NK-92 (cell line): ENCODE measurements around the gene SEC61A2.
"Not testable (repeated sequence)": the region's sequence is repeated elsewhere in the genome, so short reads cannot be mapped to it uniquely, and the experiment has no call there.

ENCODE experiments used
- DNase-seq: peaks from one replicate; lab custom pipeline; 2025; ENCODE audit not compliant: unreplicated experiment; lab: John Stamatoyannopoulos, UW

SEC61A2 gene

DNA sequence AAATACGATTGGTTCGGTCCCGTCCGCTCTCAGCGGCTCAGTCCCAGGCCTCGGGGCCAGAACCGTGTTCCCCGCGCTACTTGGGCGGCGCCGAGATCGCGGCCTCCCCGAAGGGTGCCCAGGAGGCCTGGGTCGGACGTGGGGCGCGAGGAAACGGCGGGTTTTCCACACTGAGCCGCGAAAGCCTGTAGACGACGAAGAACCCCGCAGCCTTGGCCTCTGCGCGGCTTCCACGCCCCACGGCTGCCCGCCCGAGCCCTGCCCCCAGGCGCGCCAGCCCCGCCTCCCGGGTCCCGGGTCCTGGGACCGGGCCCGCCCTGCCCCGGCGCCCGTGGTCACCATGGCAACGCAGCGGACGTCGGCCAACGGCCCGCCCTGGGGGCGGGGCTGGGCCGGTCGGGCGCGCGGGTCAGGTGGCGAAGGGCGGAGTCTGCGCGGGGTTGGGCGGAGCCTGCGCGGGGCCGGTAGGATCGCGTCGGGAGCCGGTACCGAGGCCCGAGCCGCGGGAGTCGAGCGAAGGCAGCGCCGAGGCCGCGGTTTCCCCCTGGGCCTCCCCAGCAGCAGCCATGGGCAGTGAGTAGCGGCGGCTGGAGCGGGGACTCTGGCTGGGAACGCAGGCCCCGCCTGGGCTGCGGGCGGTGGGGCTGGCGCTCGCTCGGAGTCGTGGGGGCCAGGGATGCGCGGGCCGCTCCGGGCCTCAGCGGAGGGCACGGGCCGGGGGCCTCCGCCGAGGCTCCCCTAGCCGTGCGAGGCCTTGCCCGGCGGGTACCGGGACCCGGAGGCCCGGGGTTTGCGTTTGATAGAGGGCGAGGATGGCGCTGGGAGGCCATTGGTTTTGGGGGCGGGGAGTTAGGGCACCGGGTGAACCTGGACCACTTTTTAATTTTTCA, at the start of gene SEC61A2:
SEC61A2 (plus strand) TSS at position 456 of the 890 bp plus-strand sequence; CDS start at position 567, 111 bp downstream.
- DNase-seq, result peak; percentile 75

DNA sequence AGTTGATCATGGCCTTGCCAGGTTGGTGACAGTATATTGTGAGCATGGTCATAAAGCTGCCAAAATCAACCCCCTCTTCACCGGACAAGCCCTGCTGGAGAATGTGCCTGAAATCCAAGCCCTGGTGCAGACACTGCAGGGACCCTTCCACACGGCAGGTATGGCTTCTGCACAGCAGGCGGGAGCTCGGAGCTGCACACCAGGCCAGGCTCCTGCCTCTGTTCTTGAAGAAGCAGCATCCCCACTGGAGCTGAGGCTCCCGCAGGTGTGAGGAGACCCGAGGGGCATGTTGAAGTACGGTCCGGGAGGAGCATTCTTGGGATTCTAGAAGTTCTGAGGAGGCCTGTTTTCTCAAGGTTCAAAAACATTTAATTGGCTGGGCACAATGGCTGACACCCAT, 48.0 kb upstream of the SEC61A2 start:
- no peak for DNase-seq

DNA sequence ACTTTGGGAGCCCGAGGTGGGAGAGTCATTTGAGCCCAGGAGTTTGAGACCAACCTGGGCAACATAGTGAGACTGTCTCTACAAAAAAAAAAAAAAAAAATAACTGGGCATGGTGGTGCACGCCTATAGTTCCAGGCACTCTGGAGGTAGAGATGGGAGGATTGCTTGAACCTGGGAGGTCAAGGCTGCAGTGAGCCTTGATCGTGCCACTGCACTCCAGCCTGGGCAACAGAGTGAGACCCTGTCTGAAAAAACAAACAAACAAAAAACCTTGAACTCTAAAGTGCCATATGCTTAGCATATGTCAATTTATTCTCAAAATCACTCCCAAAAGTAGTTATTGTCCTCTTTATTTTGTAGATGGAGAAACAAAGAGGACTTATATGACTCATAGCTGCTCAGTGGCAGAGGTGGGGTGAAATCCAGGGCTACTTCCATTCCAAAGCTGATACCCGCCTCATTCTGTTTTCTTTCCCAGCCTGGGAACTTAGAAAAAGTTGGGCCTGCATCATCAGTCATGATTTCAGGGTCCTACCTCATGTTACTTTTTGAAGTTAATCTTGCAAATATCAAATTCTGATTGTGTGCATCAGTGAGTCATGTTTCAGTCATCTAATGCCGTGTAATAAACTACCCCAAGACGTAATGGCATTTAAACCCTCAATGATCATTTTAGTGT, 47.5 kb upstream of the SEC61A2 start:
- DNase-seq, result no peak

DNA sequence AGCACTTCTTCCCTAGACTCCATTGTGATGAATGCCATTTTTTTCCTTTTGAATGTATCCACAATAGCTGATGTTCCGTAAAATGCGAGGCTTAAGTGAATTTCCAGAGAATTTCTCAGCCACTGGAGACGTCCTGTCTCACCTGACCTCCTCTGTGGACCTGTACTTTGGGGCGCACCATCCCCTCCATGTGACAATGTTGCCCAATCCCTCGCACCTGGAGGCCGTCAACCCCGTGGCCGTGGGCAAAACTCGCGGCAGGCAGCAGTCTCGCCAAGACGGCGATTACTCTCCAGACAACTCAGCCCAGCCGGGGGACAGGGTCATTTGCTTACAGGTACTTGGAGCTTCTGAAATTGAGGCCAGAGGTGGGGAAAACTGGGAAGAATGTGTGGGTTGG, 40.6 kb upstream of the SEC61A2 start:
- DNase-seq, result no peak

DNA sequence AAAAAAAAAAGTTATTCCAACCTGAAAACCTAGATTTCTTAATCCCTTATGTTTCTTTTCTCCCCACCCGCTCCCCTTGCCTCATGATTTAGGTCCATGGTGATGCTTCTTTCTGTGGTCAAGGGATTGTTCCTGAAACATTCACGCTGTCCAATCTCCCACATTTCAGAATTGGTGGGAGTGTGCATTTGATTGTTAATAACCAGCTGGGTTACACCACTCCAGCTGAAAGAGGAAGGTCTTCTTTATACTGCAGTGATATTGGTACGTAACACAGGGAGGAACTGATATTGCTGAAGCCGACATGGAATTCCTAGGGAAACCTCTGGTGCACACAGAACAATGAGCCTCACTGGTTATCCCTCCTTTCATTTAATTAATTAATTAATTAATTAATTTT, 38.1 kb upstream of the SEC61A2 start:
- no peak for DNase-seq

DNA sequence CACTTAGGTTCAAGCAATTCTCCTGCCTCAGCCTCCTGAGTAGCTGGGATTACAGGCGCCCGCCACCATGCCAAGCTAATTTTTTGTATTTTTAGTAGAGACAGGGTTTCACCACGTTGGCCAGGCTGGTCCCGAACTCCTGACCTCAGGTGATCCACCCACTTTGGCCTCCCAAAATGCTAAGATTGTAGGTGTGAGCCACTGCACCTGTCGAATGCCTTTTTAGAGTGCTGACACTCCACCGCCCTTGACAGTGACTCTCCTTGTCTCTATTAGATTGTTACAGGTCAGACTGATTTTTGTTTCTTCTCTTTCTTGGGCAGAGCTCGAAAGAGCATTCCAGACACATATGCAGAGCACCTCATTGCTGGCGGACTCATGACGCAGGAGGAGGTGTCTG, 32.1 kb upstream of the SEC61A2 start:
- not testable (repeated sequence) for DNase-seq

DNA sequence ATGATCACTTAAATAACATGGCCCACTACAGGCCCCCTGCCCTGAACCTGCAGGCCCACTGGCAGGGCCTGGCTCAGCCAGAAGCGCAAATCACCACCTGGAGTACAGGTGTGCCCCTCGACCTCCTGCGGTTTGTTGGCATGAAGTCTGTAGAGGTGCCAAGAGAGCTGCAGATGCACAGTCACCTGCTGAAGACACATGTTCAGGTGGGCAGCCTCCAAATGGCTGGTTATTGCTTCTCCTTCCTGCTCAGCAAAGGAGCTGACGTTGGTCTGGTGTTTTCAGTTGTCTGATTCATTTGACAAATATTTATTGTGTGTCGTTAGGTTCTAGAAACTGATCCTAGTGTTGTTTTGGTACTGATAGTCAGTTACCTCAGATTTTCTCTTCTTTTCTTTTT, 31.7 kb upstream of the SEC61A2 start:
- no peak for DNase-seq

DNA sequence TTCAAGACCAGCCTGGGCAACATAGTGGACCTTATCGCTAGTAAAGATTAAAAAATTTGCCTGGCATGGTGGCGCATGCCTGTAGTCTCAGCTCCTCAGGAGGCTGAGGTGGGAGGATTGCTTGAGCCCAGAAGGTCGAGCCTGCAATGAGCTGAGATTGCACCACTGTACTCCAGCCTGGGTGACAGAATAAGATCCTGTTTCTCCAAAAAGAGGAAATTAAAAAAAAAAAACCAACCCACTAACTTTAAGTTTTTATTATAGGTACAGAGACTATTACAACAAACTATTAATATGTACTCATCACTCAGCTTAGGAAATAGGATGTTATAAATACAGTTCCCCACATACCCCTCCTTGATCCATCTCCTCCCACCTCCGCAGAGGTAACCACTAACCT, 30.5 kb upstream of the SEC61A2 start:
- DNase-seq, result no peak

DNA sequence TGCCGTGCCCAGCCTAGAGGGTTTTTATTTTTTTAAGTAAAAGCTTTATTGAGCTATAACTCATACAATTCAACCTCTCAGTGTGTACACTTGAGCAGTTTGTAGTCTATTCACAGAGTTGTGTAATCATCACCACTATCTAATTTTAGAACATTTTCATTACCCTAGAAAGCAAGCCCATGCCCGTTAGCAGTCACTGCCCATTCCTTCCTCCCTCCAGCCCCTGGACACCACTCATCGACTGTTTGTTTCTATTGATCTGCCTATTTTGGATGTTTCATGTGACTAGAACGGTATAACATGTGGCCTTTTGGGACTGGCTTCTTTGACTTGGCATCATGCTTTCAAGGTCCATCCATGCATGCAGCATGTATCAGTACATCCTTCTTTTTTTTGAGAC, 25.7 kb upstream of the SEC61A2 start:
- no peak for DNase-seq

DNA sequence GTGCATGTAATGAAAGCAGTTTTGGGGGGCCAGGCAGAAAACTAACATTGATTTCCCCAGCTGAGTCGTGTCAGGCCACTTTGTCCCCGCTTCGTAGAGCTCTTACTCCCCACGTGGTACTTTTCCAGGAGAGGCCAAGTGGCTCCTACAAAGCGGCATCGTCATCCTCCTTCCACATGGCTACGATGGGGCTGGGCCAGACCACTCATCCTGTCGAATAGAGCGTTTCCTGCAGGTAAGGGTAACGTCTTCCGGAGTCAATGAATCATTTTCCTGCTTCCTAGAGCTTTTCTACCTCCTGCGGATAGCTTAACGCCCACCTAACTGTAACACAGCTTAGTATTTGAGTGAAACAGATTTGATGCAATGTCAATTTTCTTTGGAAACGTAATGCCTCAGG, 21.7 kb upstream of the SEC61A2 start:
- no peak for DNase-seq

DNA sequence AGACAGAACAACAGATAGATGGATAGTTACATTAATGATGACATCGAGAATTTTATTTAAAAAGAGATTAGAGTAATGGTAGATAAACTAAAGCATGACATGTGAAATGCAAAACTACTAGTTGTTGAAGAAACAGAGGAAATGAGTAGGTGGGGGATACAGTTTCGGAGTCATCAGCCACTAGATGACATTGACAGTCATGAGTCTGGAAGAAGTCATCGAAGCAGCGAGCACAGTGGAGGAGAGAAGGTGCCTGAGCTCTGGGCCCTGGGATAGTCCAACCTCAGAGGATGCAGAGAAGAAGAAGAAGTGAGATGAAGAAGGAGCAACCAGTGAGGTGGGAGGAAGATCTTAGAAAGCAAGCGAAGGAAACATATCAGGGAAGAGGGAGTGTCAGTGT, 20.2 kb upstream of the SEC61A2 start:
- DNase-seq, result no peak

DNA sequence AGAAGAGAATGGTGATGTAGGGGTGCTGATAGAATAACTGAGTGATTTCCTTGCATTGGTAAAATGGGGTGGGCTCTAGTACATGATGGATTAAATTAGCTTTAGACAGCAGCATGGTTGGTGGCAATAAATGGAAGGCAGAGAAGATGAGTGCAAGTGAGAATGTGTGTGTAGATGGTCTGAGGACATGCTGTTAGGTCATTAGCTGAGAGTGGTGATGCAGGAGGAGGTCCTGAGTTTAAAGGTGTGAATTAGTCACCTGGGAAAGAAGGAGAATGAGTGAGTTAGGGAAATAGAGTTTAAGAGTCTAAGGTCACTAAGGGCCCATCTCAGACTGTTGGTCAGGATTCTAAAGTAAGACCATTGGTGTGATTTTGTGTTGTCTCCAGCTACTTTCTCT, 17.9 kb upstream of the SEC61A2 start:
- DNase-seq, result no peak

DNA sequence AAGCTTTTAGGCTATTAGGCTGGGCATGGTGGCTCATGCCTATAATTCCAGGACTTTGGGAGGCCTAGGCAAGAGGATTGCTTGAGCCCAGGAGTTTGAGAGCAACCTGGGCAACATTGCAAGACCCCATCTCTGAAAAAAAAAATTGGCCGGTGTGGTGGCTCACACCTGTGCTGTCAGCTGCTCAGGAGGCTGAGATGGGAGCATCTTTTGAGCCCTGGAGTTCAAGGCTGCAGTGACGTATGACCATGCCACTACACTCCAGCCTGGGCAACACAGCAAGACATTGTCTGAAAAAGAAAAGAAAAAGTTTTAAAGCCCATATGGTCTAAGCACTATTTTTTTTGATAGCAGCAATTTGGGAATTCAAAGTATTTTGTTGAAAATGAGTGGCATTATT, 15.8 kb upstream of the SEC61A2 start:
- DNase-seq, result no peak

DNA sequence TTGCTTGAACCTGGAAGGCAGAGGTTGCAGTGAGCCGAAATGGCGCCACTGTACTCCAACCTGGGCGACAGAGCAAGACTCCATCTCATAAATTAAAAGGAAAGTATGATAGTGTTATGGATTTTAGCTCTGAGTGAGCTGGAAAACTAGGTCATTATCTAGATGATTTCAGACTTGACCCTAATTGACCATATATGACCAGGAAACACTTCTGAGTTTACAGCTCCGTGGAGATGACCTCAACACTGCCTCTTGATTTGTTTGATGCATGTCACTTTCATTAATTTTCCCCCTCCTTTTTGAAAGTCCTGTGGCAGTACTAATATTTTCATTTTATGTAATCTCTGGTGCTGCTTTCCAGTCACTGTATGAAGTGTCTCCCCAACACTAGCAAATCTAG, 7.8 kb upstream of the SEC61A2 start:
- DNase-seq, result no peak

DNA sequence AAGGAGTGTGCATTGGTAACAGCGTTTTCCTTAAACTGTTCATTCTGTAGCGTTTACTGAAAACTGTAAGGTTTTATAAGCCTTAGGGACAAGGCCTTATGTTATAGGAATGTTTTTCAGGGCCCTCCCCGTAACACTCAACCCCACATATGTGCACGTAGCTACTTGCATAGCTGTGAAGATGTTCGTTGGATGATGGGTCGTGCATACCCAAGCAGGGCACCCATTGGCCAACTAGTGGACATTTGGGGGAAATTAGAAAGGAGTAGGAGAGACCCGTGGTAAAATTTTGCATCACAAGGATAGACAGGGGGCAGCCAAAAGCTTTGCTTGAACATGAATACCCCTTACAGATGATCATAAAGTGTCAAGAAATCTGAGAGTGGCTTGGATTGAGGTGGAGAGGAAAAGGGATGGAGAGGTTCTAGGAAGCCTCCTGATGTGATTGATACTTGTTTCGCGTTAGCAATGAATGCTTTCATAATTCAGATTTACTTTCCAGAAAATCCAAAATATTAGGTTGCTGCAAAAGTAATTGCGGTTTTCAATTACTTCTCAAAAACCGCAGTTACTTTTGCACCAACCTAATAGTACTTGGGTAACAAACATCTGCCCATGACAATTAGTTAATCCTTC, 878 bp downstream of the SEC61A2 start:
- DNase-seq, result no peak

DNA sequence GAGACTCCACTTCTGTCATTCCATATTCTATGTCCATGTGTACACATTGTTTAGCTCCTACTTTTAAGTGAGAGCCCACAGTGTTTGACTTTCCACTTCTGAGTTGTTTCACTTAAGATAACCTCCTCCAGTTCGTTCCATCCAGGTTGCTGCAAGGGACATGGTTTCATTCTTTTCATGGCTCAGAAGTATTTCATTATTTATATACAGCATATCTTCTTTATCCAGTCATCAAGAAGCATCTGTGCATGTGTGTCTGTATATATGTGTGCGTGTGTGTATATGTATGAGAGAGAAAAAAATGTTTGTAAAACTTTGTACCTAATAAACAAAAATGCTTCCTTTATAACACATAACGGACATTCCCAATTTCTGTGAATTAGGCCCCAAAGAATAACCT, 6.2 kb downstream of the SEC61A2 start:
- no peak for DNase-seq

DNA sequence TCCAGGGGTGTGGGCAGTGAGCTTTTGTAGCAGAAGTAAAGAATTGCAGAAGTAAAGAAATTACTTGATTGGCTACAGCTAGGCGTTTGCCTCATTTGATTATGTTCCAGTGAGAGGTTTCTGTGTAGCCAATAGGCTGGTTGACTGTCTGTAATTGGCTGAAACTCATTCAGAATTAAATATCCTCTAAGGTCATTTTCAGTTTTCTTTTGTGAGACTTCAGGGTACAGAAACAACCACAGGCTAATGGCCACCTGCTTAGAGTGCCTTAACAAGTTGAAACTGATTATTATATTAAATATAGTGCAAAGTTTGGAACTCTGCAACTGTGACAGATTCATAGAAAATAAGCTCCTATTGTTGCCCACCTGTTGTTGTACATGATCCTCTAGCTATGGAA, 10.6 kb downstream of the SEC61A2 start:
- no peak for DNase-seq

DNA sequence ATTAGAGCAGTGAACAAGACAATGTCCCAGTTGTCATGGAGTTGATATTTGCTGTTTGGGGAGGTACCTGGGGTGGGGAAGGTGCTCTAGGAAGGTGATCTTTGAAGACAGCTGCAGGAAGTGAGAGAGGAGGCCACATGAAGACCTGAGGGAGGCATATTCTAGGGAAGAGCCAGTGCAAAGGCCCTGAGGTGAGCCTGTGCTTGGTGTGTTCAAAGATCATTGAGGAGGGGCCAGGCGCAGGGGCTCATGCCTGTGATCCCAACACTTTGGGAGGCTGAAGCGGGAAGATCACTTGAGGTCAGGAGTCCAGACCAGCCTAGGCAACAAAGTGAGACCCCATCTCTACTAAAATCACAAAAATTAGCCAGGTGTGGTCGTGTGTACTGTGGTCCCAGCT, 15.1 kb downstream of the SEC61A2 start:
- DNase-seq, result no peak

DNA sequence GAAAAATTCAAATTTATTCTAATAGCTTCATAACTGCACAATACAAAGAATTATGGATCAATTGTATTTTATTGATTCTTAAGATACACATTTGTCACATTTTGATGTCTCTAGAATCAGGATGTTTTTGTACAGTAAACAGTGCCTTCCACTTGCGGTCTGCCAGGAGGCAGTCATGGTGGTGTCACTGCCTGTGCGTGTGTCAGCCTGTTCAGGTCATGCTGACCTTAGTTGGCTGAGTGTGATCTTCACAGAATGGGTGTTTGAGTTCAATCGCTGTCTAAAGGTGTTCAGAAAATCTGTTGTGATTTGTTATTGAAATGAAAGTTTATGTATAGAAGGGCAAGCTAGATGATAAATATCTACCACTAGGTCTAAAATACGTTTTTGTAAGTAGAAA, 20.7 kb downstream of the SEC61A2 start:
- no peak for DNase-seq

DNA sequence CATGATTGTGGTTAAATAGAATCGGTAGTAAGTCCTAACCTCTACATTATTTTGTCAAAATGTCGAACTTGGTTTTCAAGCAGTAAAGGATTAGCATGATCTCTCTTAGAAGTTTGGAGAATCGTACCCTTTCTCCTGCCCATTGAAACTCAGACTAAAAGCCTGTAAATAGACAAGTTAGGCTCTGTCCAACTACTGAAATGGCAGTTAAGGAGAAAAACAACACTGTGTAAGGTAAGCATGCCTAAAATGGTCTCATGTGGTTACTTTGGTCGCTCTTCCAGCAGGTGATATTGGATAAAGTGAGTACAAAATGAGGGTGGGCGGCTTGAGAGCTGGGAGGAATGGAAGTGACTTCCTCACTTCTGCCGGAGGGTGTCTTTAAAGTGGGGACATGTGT, 25.0 kb downstream of the SEC61A2 start:
- no peak for DNase-seq

DNA sequence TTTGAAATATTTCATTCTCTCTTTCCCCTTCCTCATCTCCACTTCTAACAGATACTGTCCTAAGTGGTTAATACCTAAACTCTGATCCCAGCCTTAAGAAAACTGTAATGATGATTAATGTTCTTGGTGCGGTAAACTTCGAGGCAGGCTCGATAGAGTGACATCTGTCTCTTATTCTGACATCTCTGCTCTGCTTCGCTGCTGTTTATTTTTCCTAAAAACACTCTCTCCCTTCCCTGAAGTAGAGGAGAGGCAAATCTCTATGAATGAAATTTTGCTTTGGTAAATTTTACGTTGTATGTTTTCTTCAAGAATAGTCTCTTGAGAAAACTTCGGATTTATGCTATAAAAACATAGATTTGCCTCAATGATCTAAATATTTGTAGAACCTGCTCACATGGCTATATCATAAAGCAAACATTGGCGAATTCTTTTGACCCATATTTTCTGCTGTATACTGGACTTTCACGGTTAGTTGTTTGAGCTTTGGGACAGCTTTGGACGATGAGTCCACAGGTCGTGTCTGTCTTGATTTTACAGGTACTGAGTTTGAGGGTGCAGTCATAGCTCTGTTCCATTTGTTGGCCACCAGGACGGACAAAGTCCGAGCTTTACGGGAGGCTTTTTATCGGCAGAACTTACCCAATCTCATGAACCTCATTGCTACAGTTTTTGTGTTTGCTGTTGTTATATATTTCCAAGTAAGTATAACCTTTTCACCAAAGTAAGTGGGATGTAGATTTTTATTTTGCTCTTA, 27.1 kb downstream of the SEC61A2 start:
- no peak for DNase-seq
